ENCODE data around the gene JAML.

JAML gene

GRCh38 chr11:118217575-118217974 is 7.2 kb downstream of the JAML start:
- Histone ChIP-seq H3K27me3 (ENCODE audit: insufficient read depth, low read length, poor library complexity, severe bottlenecking) (peaks cover 26% of the 10 kb centered on the region), H3K4me2 (ENCODE audit: low read depth, low read length, poor library complexity, severe bottlenecking) (no peak overlapping the region), H3K9me3 (ENCODE audit: insufficient read depth, low read depth, low read length) (no peaks in the 10 kb centered on the region), H3K36me3 (ENCODE audit: insufficient read depth, low read length) (no peaks in the 10 kb centered on the region), H3K9ac (ENCODE audit: low read depth, low read length, poor library complexity, severe bottlenecking) (no peak overlapping the region), H2AFZ (ENCODE audit: low read length) (no peak overlapping the region), H3K4me3 (ENCODE audit: low read length, poor library complexity, severe bottlenecking) (no peak overlapping the region), H3K9me2 (replicated peaks; ENCODE audit: low read depth, low read length) (no peaks in the 10 kb centered on the region), H3F3A (ENCODE audit: low read depth) (no peaks in the 10 kb centered on the region), H3K4me1 (ENCODE audit: insufficient read depth, low read length, poor library complexity, severe bottlenecking) (no peaks in the 10 kb centered on the region), H3K79me2 (ENCODE audit: insufficient read depth, low read length) (no peaks in the 10 kb centered on the region), H4K20me1 (ENCODE audit: insufficient read depth, low read length, poor library complexity, severe bottlenecking) (no peaks in the 10 kb centered on the region)
- TF ChIP-seq EZH2phosphoT487 (IDR thresholded peaks at IDR 0.05; ENCODE audit: borderline replicate concordance) (no peak), CTCF (conservative IDR thresholded peaks at IDR 0.05; ENCODE audit: low read length) (no peak)

- no peak overlapping the region for H3K4me3 ChIP-seq (ENCODE audit: low read length, poor library complexity, severe bottlenecking)
- H3K9me3 ChIP-seq (ENCODE audit: insufficient read depth, low read depth, low read length) = no peaks in the 10 kb centered on the region
- H3K27me3 ChIP-seq (ENCODE audit: insufficient read depth, low read length, poor library complexity, severe bottlenecking) = peaks cover 26% of the 10 kb centered on the region
- TF ChIP-seq EZH2phosphoT487 (IDR thresholded peaks at IDR 0.05; ENCODE audit: borderline replicate concordance) = no peak
- no peak for TF ChIP-seq CTCF (conservative IDR thresholded peaks at IDR 0.05; ENCODE audit: low read length)
- no peaks in the 10 kb centered on the region for H3K9me2 ChIP-seq (replicated peaks; ENCODE audit: low read depth, low read length)
- no peaks in the 10 kb centered on the region for H3K36me3 ChIP-seq (ENCODE audit: insufficient read depth, low read length)
- H3F3A ChIP-seq (ENCODE audit: low read depth) = no peaks in the 10 kb centered on the region
- H3K4me2 ChIP-seq (ENCODE audit: low read depth, low read length, poor library complexity, severe bottlenecking) = no peak overlapping the region
- no peaks in the 10 kb centered on the region for H3K79me2 ChIP-seq (ENCODE audit: insufficient read depth, low read length)
- H4K20me1 ChIP-seq (ENCODE audit: insufficient read depth, low read length, poor library complexity, severe bottlenecking) = no peaks in the 10 kb centered on the region
- H3K9ac ChIP-seq (ENCODE audit: low read depth, low read length, poor library complexity, severe bottlenecking) = no peak overlapping the region
- H3K4me1 ChIP-seq (ENCODE audit: insufficient read depth, low read length, poor library complexity, severe bottlenecking) = no peaks in the 10 kb centered on the region
- H2AFZ ChIP-seq (ENCODE audit: low read length) = no peak overlapping the region
Measured at GRCh38 chr11:118216621-118217481, 8.0 kb downstream of the JAML start.

GRCh38 chr11:118215765-118216164 is 9.0 kb downstream of the JAML start:
- Histone ChIP-seq H3K9ac (ENCODE audit: low read depth, low read length, poor library complexity, severe bottlenecking) (no peak overlapping the region), H3K27me3 (ENCODE audit: insufficient read depth, low read length, poor library complexity, severe bottlenecking) (peaks cover 18% of the 10 kb centered on the region)

More at GRCh38 chr11:118215765-118216164, 9.0 kb downstream of the JAML start:
- Histone ChIP-seq H3K79me2 (ENCODE audit: insufficient read depth, low read length) (no peaks in the 10 kb centered on the region), H3K9me2 (replicated peaks; ENCODE audit: low read depth, low read length) (no peaks in the 10 kb centered on the region), H3K9me3 (ENCODE audit: insufficient read depth, low read depth, low read length) (no peaks in the 10 kb centered on the region), H2AFZ (ENCODE audit: low read length) (no peak overlapping the region), H3F3A (ENCODE audit: low read depth) (no peaks in the 10 kb centered on the region), H3K4me3 (ENCODE audit: low read length, poor library complexity, severe bottlenecking) (no peak overlapping the region), H3K36me3 (ENCODE audit: insufficient read depth, low read length) (no peaks in the 10 kb centered on the region), H3K4me1 (ENCODE audit: insufficient read depth, low read length, poor library complexity, severe bottlenecking) (no peaks in the 10 kb centered on the region), H4K20me1 (ENCODE audit: insufficient read depth, low read length, poor library complexity, severe bottlenecking) (no peaks in the 10 kb centered on the region), H3K4me2 (ENCODE audit: low read depth, low read length, poor library complexity, severe bottlenecking) (no peak overlapping the region)
- no peak for TF ChIP-seq EZH2phosphoT487 (IDR thresholded peaks at IDR 0.05; ENCODE audit: borderline replicate concordance)
- TF ChIP-seq CTCF (conservative IDR thresholded peaks at IDR 0.05; ENCODE audit: low read length) = no peak
